Naive thymus-derived CD8-positive, alpha-beta T cell (primary cell): ENCODE data around the gene STAT4. TPM values are rescaled to one million over a fixed set of nuclear protein-coding genes. Genes with fewer than 3 reads are reported as not detected.

Source experiments
- ATAC-seq, 2 donors: fragments of 150-1000 bp; cut with Tn5 transposase in 1 of 2; sonication (Bioruptor Pico), chemical (Tn5 transposase) in 1 of 2; 1 replicate in 1 of 2; 2 replicates in 1 of 2; pipeline ENCODE4 v1.10.0; 2021; ENCODE audit warnings: mild to moderate bottlenecking in 2 of 2, moderate library complexity in 2 of 2
- POLR2A ChIA-PET: fragments of 350-600 bp; sonication (Branson Sonifier 250); formaldehyde crosslinking; loops from one replicate; lab custom pipeline; 2021; ENCODE audit warnings: antibody characterized with exemption; lab: Charles Lee
- DNase-seq, 10 donors: peaks; one replicate each; pipeline versions ENCODE4 v3.0.0 to v3.0.0-alpha.2; 2020 to 2022
- H3K27ac Mint-ChIP-seq, 10 donors: one replicate each; pipeline ENCODE4 v1.8.0; 2020 to 2022; ENCODE audit warnings: mild to moderate bottlenecking in 10 of 10, mixed read lengths in 10 of 10, moderate library complexity in 4 of 10, inconsistent platforms in 1 of 10
- H3K27me3 Mint-ChIP-seq, 5 donors: one replicate each; pipeline ENCODE4 v1.8.0; 2021 to 2022; ENCODE audit warnings: mixed read lengths in 5 of 5
- H3K36me3 Mint-ChIP-seq, 3 donors: one replicate each; pipeline ENCODE4 v1.8.0; 2020 to 2022; ENCODE audit warnings: mixed read lengths in 3 of 3, mild to moderate bottlenecking in 2 of 3, inconsistent platforms in 1 of 3
- H3K4me1 Mint-ChIP-seq, 4 donors: one replicate each; pipeline ENCODE4 v1.8.0; 2021 to 2022; ENCODE audit warnings: mixed read lengths in 4 of 4
- H3K4me3 Mint-ChIP-seq, 10 donors: one replicate each; pipeline ENCODE4 v1.8.0; 2020 to 2022; ENCODE audit warnings: mild to moderate bottlenecking in 10 of 10, mixed read lengths in 10 of 10, moderate library complexity in 6 of 10, inconsistent platforms in 1 of 10
- H3K9me3 Mint-ChIP-seq, 9 donors: one replicate each; pipeline ENCODE4 v1.8.0; 2020 to 2022; ENCODE audit warnings: mixed read lengths in 9 of 9, mild to moderate bottlenecking in 3 of 9, inconsistent platforms in 1 of 9, moderate library complexity in 1 of 9
- polyA plus RNA-seq, 3 donors: library from polyadenylated mRNA; unstranded; fragments of 300-500 nt; fragmentation: Illumina TruSeq; gene quantifications; one replicate each; pipeline ENCODE4 v1.2.3, GENCODE V29; 2021
- total RNA-seq, 8 experiments: library from RNA in 2 of 8; stranded (reverse) in 2 of 8; gene quantifications; one replicate each; pipeline ENCODE4 v1.2.3 and lab custom pipeline; 2021 to 2026

The STAT4 gene
- total and polyA plus RNA-seq, 5 experiments from 2014 or later = 63.2 to 137 (median 75.8) TPM

DNA sequence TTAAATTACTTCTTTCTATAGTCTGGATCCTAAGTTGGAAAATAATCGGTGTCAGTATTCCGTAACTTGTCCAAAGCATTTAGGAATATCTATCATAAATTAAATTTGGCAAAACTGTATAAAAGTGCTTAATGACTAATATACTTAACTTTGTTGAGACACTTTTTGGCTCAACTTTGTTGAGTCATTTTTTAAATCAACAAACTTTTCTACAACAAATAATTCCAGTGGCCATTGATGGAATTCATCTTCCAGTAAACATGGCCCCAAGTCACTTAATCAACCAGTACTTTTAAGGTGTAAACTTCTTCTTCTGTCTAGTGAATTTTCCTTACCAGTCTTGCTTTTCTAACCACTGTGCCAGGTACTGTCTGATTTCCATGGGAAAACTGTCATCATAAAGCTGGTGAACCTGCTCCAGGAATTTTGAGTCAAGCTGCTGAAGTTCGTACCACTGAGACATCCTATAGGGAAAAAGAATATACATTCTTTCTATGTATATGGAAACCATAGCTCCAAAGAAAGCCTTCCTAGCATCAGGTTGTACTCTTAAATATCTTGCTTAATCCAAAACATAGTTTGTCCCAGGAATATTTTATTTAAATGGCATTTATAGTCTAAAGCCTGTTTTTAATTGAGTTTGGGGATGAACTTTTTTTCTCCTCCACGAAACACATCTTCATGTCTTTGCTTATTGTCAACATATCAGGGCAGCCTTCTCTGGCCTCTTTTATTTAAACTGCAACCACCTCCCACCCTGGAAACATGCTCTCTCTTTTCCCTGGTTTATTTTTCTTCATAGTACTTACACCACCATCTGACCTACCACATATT, 141.0 kb downstream of the STAT4 start:
- Mint-ChIP-seq H3K9me3 (peaks cover 0 to 4% (median 0%) of the 10 kb centered on the region in 9 donors), H3K36me3 (peaks cover 23 to 62% (median 54%) of the 10 kb centered on the region in 3 donors), H3K4me3 (peak overlapping the region in 9 of 10 donors; percentile 12 to 76 (median 36)), H3K27me3 (no peaks in the 10 kb centered on the region), H3K27ac (peak overlapping the region in 8 of 10 donors; percentile 51 to 89 (median 83)), H3K4me1 (peaks cover 19 to 63% (median 52%) of the 10 kb centered on the region in 4 donors)
- DNase-seq = no peak
- ATAC-seq = no peak
- POLR2A ChIA-PET = no interaction called here

DNA sequence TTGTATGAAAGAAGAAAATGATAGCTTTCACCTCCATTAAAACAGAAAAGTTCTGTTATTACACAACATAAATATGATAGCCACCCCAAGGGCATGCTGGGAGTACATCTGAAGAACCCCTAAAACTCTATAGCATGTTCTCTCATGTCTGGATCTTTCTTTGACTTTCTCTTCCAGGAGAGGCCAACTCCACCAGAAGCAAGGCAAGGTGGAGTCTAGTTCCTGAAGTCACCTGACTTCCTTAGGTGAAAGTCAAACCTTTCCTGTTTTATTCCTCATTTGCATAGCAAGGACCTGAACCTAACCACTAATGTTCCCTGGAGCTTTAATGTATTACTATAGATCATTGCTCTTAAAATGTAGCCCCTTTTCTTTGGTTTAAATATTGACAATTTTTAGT, 142.5 kb downstream of the STAT4 start:
- peak overlapping the region in 9 of 10 donors; percentile 36 to 69 (median 57) for H3K4me3 Mint-ChIP-seq
- no peak for DNase-seq
- peaks cover 21 to 77% (median 64%) of the 10 kb centered on the region in 4 donors for H3K4me1 Mint-ChIP-seq
- peaks cover 0 to 8% (median 2%) of the 10 kb centered on the region in 9 donors for H3K9me3 Mint-ChIP-seq
- POLR2A ChIA-PET = interaction anchor here (0.6 to 1.2 kb wide), 3 partner anchors 12 to 35 kb away, joined by 3 to 5 read pairs (median 3); no protein-coding TSS in a partner anchor
- peaks cover 37 to 77% (median 69%) of the 10 kb centered on the region in 3 donors for H3K36me3 Mint-ChIP-seq
- H3K27ac Mint-ChIP-seq = peak overlapping the region in 8 of 10 donors; percentile 4 to 81 (median 68)
- H3K27me3 Mint-ChIP-seq = no peaks in the 10 kb centered on the region
- ATAC-seq = no peak

- H3K9me3 Mint-ChIP-seq = peaks cover 0 to 8% (median 2%) of the 10 kb centered on the region in 9 donors
Measured at GRCh38 chr2:191006997-191007783, 143.6 kb downstream of the STAT4 start.

GRCh38 chr2:191006297-191006696, 144.5 kb downstream of the STAT4 start:
- Mint-ChIP-seq H3K4me3 (peak overlapping the region in 2 of 10 donors; percentile 4 to 40), H3K27me3 (no peaks in the 10 kb centered on the region), H3K36me3 (peaks cover 41 to 94% (median 83%) of the 10 kb centered on the region in 3 donors), H3K9me3 (peaks cover 0 to 8% (median 2%) of the 10 kb centered on the region in 9 donors), H3K27ac (peak overlapping the region in 6 of 10 donors; percentile 43 to 92 (median 64)), H3K4me1 (peaks cover 23 to 86% (median 76%) of the 10 kb centered on the region in 4 donors)
- ATAC-seq (no peak), DNase-seq (no peak)
- POLR2A ChIA-PET = interaction anchor here (1.0 kb wide), 3 partner anchors 20 to 125 kb away, joined by 3 read pairs; no protein-coding TSS in a partner anchor

More at GRCh38 chr2:191006997-191007783, 143.6 kb downstream of the STAT4 start:
- POLR2A ChIA-PET = interaction anchor here (0.9 to 1.2 kb wide), 4 partner anchors 13 to 126 kb away, joined by 3 read pairs; no protein-coding TSS in a partner anchor
- DNase-seq (no peak), ATAC-seq (no peak)
- Mint-ChIP-seq H3K27ac (peak overlapping the region in 9 of 10 donors; percentile 27 to 92 (median 60)), H3K4me1 (peaks cover 21 to 84% (median 73%) of the 10 kb centered on the region in 4 donors), H3K36me3 (peaks cover 41 to 88% (median 80%) of the 10 kb centered on the region in 3 donors), H3K27me3 (no peaks in the 10 kb centered on the region), H3K4me3 (peak overlapping the region in 3 of 10 donors; percentile 5 to 58 (median 12))

DNA sequence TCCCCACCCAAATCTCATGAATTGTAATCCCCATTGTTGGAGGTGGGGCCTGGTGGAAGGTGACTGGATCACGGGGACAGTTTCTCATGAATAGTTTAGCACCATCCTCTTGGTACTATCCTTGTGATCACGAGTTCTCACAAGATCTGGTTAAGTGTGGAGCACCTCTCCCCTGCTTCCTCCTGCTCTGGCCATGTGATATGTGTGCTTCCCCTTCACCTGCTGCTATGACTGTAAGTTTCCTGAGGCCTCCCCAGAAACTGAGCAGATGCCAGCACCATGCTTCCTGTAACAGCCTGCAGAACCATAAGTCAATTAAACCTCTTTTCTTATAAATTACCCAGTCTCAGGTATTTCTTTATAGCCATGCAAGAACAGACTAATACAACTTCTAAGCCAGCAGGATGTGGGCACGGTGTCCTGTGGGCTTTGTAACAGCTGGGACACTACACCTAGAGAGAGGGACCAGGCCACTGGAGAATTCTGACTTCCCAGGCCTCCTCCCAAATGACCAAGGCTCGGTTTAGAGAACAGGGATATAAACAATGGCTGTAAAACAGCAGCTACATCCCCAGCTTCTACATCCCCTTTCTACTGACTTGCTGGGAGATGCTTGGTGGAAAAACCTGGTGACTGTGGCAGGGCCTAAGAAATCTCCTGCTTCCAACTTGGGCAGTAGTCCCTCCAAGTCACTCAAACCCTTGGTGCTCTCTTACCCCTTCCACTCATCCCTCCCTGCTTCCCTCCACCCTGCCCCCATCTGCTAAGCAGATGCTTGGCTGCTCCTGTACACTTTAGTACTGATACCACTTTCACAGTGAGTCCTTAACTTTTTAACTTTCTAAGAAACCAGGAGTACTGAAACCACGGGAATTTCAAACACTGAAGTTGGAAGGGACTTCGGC, 147.1 kb downstream of the STAT4 start:
- POLR2A ChIA-PET = no interaction called here
- peaks cover 0 to 8% (median 2%) of the 10 kb centered on the region in 9 donors for H3K9me3 Mint-ChIP-seq
- DNase-seq (no peak), ATAC-seq (no peak)
- H3K4me1 Mint-ChIP-seq = peaks cover 17 to 83% (median 72%) of the 10 kb centered on the region in 4 donors
- H3K4me3 Mint-ChIP-seq = peak overlapping the region in 1 of 10 donors; percentile 18
- H3K27ac Mint-ChIP-seq = peak overlapping the region; percentile 6 to 89 (median 63)
- peaks cover 44 to 100% (median 90%) of the 10 kb centered on the region in 3 donors for H3K36me3 Mint-ChIP-seq
- no peaks in the 10 kb centered on the region for H3K27me3 Mint-ChIP-seq

- peaks cover 15 to 78% (median 61%) of the 10 kb centered on the region in 4 donors for H3K4me1 Mint-ChIP-seq
- H3K36me3 Mint-ChIP-seq = peaks cover 42 to 98% (median 82%) of the 10 kb centered on the region in 3 donors
- H3K4me3 Mint-ChIP-seq = no peak overlapping the region
- POLR2A ChIA-PET = no interaction called here
- H3K27me3 Mint-ChIP-seq = no peaks in the 10 kb centered on the region
- ATAC-seq = no peak
- no peak for DNase-seq
- H3K27ac Mint-ChIP-seq = peak overlapping the region in 6 of 10 donors; percentile 67 to 82 (median 74)
- H3K9me3 Mint-ChIP-seq = peaks cover 0 to 8% (median 2%) of the 10 kb centered on the region in 9 donors
Measured at GRCh38 chr2:191001624-191002023, 149.2 kb downstream of the STAT4 start.

DNA sequence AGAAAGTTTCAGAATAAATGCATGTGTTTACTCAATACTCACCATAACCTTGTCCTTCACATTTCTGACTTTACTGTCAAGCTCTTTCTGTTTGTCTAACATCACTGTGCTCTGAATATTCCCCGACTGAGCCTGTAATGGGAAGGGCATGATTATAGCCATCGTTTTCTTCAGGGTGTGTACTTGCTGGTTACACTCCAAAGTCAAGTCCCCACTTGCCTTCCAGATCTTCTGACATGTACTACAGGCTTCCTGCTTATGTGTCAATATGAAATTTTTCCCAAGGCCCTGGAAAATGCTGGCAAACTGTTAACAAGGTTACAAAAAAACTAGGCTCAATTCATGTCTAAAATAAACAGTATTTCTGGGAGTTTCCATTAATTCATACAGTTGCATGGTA, 149.8 kb downstream of the STAT4 start:
- Mint-ChIP-seq H3K9me3 (peaks cover 0 to 8% (median 2%) of the 10 kb centered on the region in 9 donors), H3K4me1 (peaks cover 17 to 78% (median 61%) of the 10 kb centered on the region in 4 donors), H3K27me3 (no peaks in the 10 kb centered on the region), H3K4me3 (no peak overlapping the region), H3K36me3 (peaks cover 39 to 98% (median 82%) of the 10 kb centered on the region in 3 donors), H3K27ac (peak overlapping the region; percentile 19 to 91 (median 70))
- DNase-seq (no peak), ATAC-seq (no peak)
- POLR2A ChIA-PET = no interaction called here

DNA sequence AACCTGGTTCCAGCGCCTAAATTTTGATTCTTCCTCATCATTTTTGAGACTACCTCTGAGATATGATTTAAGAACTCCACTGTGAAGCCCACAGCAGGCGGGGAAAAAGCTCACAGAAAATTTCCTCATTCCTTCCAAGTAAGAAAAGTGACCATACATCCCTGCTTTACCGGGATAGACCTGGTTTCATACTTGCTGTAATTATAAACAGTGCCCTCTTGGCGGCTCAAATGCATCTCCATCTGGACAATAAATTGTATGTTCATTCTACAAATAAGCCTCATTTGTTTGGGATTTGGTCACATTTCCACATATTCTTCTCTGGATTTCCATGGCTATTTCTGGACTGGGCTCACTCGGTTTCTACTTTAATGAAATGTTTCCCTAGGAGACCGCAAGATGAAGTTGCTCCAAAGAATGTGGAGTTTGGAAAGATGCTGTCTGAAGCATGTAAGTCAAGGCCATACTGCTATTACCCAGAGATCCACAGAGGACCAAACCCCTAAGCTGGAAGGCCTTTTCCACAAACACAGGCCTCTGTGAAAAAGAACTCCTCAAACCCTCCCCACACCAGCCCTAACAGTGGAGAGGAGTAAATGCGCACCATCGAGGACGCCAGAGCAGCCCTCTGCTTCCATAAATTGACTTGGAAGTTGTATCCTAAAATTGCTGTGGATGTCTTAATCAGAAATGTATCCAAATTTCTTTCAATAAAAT, 150.7 kb downstream of the STAT4 start:
- peak overlapping the region in 9 of 10 donors; percentile 23 to 82 (median 53) for H3K27ac Mint-ChIP-seq
- H3K4me1 Mint-ChIP-seq = peaks cover 21 to 78% (median 66%) of the 10 kb centered on the region in 4 donors
- POLR2A ChIA-PET = no interaction called here
- DNase-seq (no peak), ATAC-seq (no peak)
- H3K9me3 Mint-ChIP-seq = peaks cover 0 to 6% (median 2%) of the 10 kb centered on the region in 9 donors
- no peaks in the 10 kb centered on the region for H3K27me3 Mint-ChIP-seq
- peaks cover 40 to 98% (median 82%) of the 10 kb centered on the region in 3 donors for H3K36me3 Mint-ChIP-seq
- H3K4me3 Mint-ChIP-seq = no peak overlapping the region

GRCh38 chr2:190999058-190999457, 151.7 kb downstream of the STAT4 start:
- Mint-ChIP-seq H3K27me3 (no peaks in the 10 kb centered on the region), H3K4me3 (no peak overlapping the region), H3K27ac (peak overlapping the region in 7 of 10 donors; percentile 16 to 82 (median 57)), H3K9me3 (peaks cover 0 to 5% (median 2%) of the 10 kb centered on the region in 9 donors), H3K36me3 (peaks cover 32 to 97% (median 78%) of the 10 kb centered on the region in 3 donors), H3K4me1 (peaks cover 23 to 76% (median 62%) of the 10 kb centered on the region in 4 donors)
- POLR2A ChIA-PET = no interaction called here
- DNase-seq = no peak
- ATAC-seq = no peak

DNA sequence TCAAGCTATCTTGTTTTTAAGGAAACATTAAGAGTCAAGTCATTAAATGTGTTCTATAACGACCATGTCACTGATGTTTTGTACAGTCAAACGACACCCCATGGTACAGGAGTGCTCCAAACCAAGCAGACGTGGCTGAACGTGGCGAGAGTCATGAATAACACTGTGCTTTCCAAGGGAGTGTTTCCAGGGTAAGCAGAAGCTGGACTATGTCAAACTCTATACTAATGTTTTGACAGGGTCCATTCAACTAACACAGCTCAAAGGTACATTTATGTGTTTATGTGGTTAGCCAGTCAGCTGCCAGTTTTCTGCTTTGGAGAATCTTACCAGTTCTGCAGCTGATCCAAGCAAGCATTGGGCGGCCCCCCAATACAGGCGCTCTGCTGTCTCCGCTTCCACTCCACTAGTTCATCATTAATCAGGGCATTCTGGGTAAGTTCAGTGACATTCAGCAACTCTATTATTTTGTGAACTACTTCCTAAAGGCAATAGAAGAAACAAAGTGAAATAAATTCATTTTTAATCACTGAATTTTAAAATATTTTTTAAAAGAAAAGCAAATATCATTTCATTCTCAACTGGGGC, 153.2 kb downstream of the STAT4 start:
- DNase-seq (no peak), ATAC-seq (no peak)
- no peak overlapping the region for H3K4me3 Mint-ChIP-seq
- H3K27me3 Mint-ChIP-seq = no peaks in the 10 kb centered on the region
- peak overlapping the region in 9 of 10 donors; percentile 62 to 86 (median 81) for H3K27ac Mint-ChIP-seq
- POLR2A ChIA-PET = interaction anchor here (1.2 to 1.6 kb wide), 2 partner anchors 23 to 27 kb away, joined by 3 to 4 read pairs; no protein-coding TSS in a partner anchor
- no peaks in the 10 kb centered on the region for H3K9me3 Mint-ChIP-seq
- peaks cover 26 to 97% (median 75%) of the 10 kb centered on the region in 3 donors for H3K36me3 Mint-ChIP-seq
- H3K4me1 Mint-ChIP-seq = peaks cover 27 to 77% (median 61%) of the 10 kb centered on the region in 4 donors
